PC-3 (cell line): ENCODE measurements around the gene TMEM184A. TPM values are rescaled to one million over a fixed set of nuclear protein-coding genes. Genes with fewer than 3 reads are reported as not detected.
A peak's percentile ranks its signal among the peaks of the same experiment; 100 is the strongest.

Experiments
- ATAC-seq: fragments of 200-7000 bp; cut with Tn5 transposase; 2 replicates; pipeline ENCODE4 v1.9.1; 2020; ENCODE audit warnings: mild to moderate bottlenecking, moderate library complexity
- BruUV-seq: library from RNA; stranded (reverse); fragments of 400-500 nt; replicated peaks from 2 replicates; lab custom pipeline; 2021; lab: Mats Ljungman, UMichigan
- CTCF ChIA-PET: fragments of 300-600 bp; sonication (Branson Sonifier 250); formaldehyde crosslinking; loops from one replicate; lab custom pipeline; 2022; ENCODE audit warnings: antibody characterized with exemption; lab: Charles Lee
- POLR2A ChIA-PET: fragments of 300-600 bp; sonication (Branson Sonifier 250); formaldehyde crosslinking; loops from one replicate; lab custom pipeline; 2022; ENCODE audit warnings: antibody characterized with exemption; ENCODE audit not compliant: unreplicated experiment; lab: Charles Lee
- DNase-seq: peaks from one replicate; pipeline ENCODE4 v3.0.0-alpha.2; 2015
- H2AFZ ChIP-seq: fragments of 300-600 bp; sonication (generic); 2 replicates; pipeline ENCODE4 v1.6.0; 2016; ENCODE audit warnings: antibody characterized with exemption, low read length
- H3F3A ChIP-seq: fragments of 300-600 bp; sonication (generic); one replicate; pipeline ENCODE4 v1.6.0; 2017; ENCODE audit warnings: antibody characterized with exemption, low read length, control low read depth, mild to moderate bottlenecking; ENCODE audit not compliant: unreplicated experiment
- H3K27ac ChIP-seq: fragments of 300-600 bp; sonication (generic); 2 replicates; pipeline ENCODE4 v1.5.1; 2016; ENCODE audit warnings: mild to moderate bottlenecking, low read length
- H3K27me3 ChIP-seq: fragments of 300-600 bp; sonication (generic); 2 replicates; pipeline ENCODE4 v1.6.1; 2016; ENCODE audit warnings: low read length, mixed read lengths
- H3K36me3 ChIP-seq: fragments of 300-600 bp; sonication (generic); 2 replicates; pipeline ENCODE4 v1.6.1; 2016; ENCODE audit warnings: low read depth, mixed run types, low read length, mixed read lengths
- H3K4me1 ChIP-seq: fragments of 300-600 bp; sonication (generic); 2 replicates; pipeline ENCODE4 v1.5.1; 2016; ENCODE audit warnings: low read length; ENCODE audit not compliant: insufficient read depth
- H3K4me2 ChIP-seq: fragments of 300-600 bp; sonication (generic); 2 replicates; pipeline ENCODE4 v1.6.0; 2016; ENCODE audit warnings: low read length
- H3K4me3 ChIP-seq: fragments of 300-600 bp; sonication (generic); 2 replicates; pipeline ENCODE4 v1.5.1; 2016; ENCODE audit warnings: mild to moderate bottlenecking, low read length, mixed read lengths
- H3K79me2 ChIP-seq: fragments of 300-600 bp; sonication (generic); 2 replicates; pipeline ENCODE4 v1.6.1; 2017; ENCODE audit warnings: low read length, mixed read lengths
- H3K9ac ChIP-seq: fragments of 300-600 bp; sonication (generic); 2 replicates; pipeline ENCODE4 v1.6.0; 2016; ENCODE audit warnings: mild to moderate bottlenecking, low read length
- H3K9me2 ChIP-seq: fragments of 300-600 bp; sonication (generic); replicated peaks from 2 replicates; pipeline ENCODE4 v1.6.1; 2016; ENCODE audit warnings: mixed run types, low read length, mixed read lengths
- H3K9me3 ChIP-seq: fragments of 300-600 bp; sonication (generic); 2 replicates; pipeline ENCODE4 v1.6.1; 2016; ENCODE audit warnings: low read length, mixed read lengths
- H4K20me1 ChIP-seq: fragments of 300-600 bp; sonication (generic); 2 replicates; pipeline ENCODE4 v1.6.1; 2016; ENCODE audit warnings: low read length, mixed read lengths
- EZH2 ChIP-seq: fragments of 300-600 bp; sonication (generic); IDR thresholded peaks from one replicate; pipeline ENCODE4 v1.6.1; 2017; ENCODE audit warnings: antibody characterized with exemption, mild to moderate bottlenecking, low read length; ENCODE audit not compliant: unreplicated experiment
- EZH2phosphoT487 ChIP-seq: fragments of 300-600 bp; sonication (generic); IDR thresholded peaks from 2 replicates; pipeline ENCODE4 v1.6.1; 2018; ENCODE audit warnings: mild to moderate bottlenecking, antibody characterized with exemption, low read length, borderline replicate concordance
- intact Hi-C: fragments of 100-400 bp; cut with micrococcal nuclease; formaldehyde crosslinking; loops from 2 replicates; pipeline ENCODE4 v1.9.0; 2023
- total RNA-seq: library from RNA; depleted of rRNA; stranded (reverse); fragments of >200 nt; gene quantifications from 2 replicates; pipeline ENCODE4 v1.2.3, GENCODE V29; 2014
- TF ChIP-seq, protein P1 (sequence below): fragments of 300-600 bp; sonication (generic); conservative IDR thresholded peaks from 2 replicates; pipeline ENCODE4 v1.5.1; 2017; ENCODE audit warnings: antibody characterized with exemption, low read depth, mild to moderate bottlenecking, low read length

The TMEM184A gene
- total RNA-seq, 1 experiment from 2014 or later: 23.1 TPM

DNA sequence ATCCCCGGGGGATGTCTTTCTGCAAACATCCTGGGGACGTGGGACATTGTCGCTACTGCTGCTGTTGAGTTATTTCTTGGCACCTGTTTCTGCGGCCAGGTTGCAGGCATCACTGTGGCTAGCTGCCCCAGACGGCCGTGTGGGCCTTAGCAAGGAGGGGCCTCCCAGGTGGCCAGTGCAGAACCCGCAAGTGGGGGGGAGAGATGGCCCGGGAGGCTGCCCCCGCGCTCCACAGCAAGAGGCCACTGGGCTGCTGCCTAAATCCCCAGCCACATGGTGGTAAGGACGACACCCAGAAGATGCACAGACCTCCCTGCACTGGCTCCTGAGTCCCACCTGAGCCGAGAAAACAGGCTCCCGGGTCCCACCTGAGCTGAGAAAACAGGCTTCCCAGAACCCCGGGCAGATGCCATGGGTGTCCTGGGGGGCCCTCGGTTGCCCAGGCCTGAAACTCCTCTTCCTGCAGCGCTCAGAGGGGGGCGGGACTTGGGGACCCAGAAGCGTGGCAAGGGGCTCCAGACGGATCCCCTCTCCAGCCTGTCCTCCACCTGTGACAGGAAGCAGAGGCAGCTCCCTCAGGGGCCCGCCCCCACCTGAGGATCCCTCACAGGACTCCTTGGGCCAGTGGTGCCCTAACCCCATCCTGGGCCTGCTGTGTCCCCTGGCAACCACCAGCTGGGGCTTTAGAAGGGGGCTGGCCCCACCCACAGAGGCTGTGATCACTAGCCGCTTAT is 26.5 kb downstream of the TMEM184A start:
- Histone ChIP-seq H4K20me1 (peaks cover 6% of the 10 kb centered on the region; the same call in 1 of the 2 replicates), H3K9ac (no peak overlapping the region), H3K9me2 (no peaks in the 10 kb centered on the region), H3K4me2 (peak overlapping the region; percentile 67; the same call in 1 of the 2 replicates), H3K27ac (no peak overlapping the region), H3K4me1 (peaks cover 20% of the 10 kb centered on the region), H3K27me3 (no peaks in the 10 kb centered on the region), H3F3A (peaks cover 7% of the 10 kb centered on the region), H3K9me3 (no peaks in the 10 kb centered on the region), H3K4me3 (no peak overlapping the region), H3K79me2 (peaks cover 32% of the 10 kb centered on the region), H3K36me3 (no peaks in the 10 kb centered on the region; the same call in 1 of the 2 replicates), H2AFZ (no peak overlapping the region)
- intact Hi-C loops: no loop called here
- DNase-seq (no peak), ATAC-seq (no peak)
- no peak for TF ChIP-seq EZH2phosphoT487
- TF ChIP-seq, protein P1, sequence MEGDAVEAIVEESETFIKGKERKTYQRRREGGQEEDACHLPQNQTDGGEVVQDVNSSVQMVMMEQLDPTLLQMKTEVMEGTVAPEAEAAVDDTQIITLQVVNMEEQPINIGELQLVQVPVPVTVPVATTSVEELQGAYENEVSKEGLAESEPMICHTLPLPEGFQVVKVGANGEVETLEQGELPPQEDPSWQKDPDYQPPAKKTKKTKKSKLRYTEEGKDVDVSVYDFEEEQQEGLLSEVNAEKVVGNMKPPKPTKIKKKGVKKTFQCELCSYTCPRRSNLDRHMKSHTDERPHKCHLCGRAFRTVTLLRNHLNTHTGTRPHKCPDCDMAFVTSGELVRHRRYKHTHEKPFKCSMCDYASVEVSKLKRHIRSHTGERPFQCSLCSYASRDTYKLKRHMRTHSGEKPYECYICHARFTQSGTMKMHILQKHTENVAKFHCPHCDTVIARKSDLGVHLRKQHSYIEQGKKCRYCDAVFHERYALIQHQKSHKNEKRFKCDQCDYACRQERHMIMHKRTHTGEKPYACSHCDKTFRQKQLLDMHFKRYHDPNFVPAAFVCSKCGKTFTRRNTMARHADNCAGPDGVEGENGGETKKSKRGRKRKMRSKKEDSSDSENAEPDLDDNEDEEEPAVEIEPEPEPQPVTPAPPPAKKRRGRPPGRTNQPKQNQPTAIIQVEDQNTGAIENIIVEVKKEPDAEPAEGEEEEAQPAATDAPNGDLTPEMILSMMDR: no peak
- TF ChIP-seq EZH2: no peak
- ChIA-PET POLR2A (interaction anchor here (0.6 kb wide), 1 partner anchor 11 kb away, joined by 3 read pairs; no protein-coding TSS in a partner anchor), CTCF (no interaction called here)
- BruUV-seq: no TSS peak

DNA sequence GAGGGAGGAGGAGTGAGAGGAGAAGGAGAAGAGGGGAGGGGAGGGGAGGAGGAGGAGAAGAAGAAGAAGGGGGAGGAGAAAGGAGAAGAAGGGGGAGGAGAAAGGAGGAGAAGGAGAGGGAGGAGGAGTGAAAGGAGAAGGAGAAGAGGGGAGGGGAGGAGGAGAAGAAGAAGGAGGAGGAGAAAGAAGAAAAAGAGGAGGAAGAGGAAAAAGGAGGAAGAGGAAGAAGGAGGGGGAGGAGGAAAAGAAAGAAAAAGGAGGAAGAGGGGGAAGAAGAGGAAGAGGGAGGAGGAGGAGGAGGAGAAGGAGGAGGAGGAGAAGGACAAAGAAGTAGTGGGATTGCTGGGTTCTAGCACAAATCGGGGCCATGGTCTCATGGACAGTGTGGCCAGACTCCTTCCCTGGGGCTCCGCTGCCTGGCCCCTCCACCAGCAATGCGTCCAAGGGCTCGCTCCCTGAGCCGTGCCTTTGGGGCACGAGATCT is 29.7 kb downstream of the TMEM184A start:
- Histone ChIP-seq H3K27ac (no peak overlapping the region), H4K20me1 (no peaks in the 10 kb centered on the region), H3K9me2 (no peaks in the 10 kb centered on the region), H3K4me2 (peak overlapping the region; percentile 23; the same call in 1 of the 2 replicates), H3K79me2 (peaks cover 4% of the 10 kb centered on the region), H3K9me3 (no peaks in the 10 kb centered on the region), H3K27me3 (no peaks in the 10 kb centered on the region), H3F3A (no peaks in the 10 kb centered on the region), H3K36me3 (no peaks in the 10 kb centered on the region), H3K9ac (no peak overlapping the region), H3K4me3 (peak overlapping the region; percentile 9; the same call in 1 of the 2 replicates), H3K4me1 (peaks cover 5% of the 10 kb centered on the region; the same call in 1 of the 2 replicates), H2AFZ (no peak overlapping the region)
- intact Hi-C loops: no loop called here
- POLR2A ChIA-PET: no interaction called here
- no peak for TF ChIP-seq EZH2phosphoT487
- no peak for TF ChIP-seq EZH2
- TF ChIP-seq, protein P1: no peak
- CTCF ChIA-PET: no interaction called here
- ATAC-seq (peak; percentile 34), DNase-seq (peak; percentile 36)
- no TSS peak for BruUV-seq

DNA sequence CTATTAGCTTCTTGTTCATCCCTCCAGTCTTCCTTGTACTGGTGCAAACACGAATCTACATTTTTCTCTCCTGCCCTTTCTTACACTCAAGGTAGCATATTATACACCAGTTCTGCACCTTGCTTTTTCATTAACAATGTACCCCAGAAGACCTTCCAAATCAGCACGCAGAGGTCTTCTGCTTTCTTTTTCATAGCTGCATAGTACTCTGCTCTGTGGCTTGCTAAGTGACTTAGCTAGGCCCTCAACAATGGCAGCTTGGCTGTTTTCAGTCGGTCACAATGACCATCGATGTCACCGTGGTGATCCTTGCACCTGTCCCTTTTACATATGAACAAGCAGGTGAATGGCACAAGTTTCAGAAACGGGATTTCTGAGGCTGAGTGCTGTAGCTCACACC is 30.6 kb downstream of the TMEM184A start:
- no peak for ATAC-seq
- no peaks in the 10 kb centered on the region for H4K20me1 ChIP-seq
- no peak overlapping the region for H3K4me3 ChIP-seq
- no peaks in the 10 kb centered on the region for H3F3A ChIP-seq
- ChIA-PET POLR2A (interaction anchor here (0.8 kb wide), 1 partner anchor 94 kb away, joined by 4 read pairs; no protein-coding TSS in a partner anchor), CTCF (no interaction called here)
- no peak overlapping the region for H3K9ac ChIP-seq
- BruUV-seq: no TSS peak
- H3K9me3 ChIP-seq: no peaks in the 10 kb centered on the region
- H2AFZ ChIP-seq: no peak overlapping the region
- H3K79me2 ChIP-seq: no peaks in the 10 kb centered on the region
- TF ChIP-seq, protein P1: no peak
- TF ChIP-seq EZH2phosphoT487 (no peak), EZH2 (no peak)
- no peaks in the 10 kb centered on the region for H3K36me3 ChIP-seq
- H3K9me2 ChIP-seq: no peaks in the 10 kb centered on the region
- H3K4me1 ChIP-seq: peaks cover 11% of the 10 kb centered on the region
- H3K27me3 ChIP-seq: no peaks in the 10 kb centered on the region
- DNase-seq: no peak
- no peak overlapping the region for H3K27ac ChIP-seq
- no peak overlapping the region for H3K4me2 ChIP-seq
- intact Hi-C loops: no loop called here
